IgD-negative memory B cell (primary cell): Measurements from ENCODE around the gene CPNE4. TPM values are rescaled to one million over a fixed set of nuclear protein-coding genes. Genes with fewer than 3 reads are reported as not detected.

Experiments
- H3K27ac Mint-ChIP-seq, 3 donors: one replicate each; pipeline ENCODE4 v1.8.0; 2020 to 2022; ENCODE audit warnings: mild to moderate bottlenecking in 3 of 3, mixed read lengths in 3 of 3, moderate library complexity in 1 of 3
- H3K27me3 Mint-ChIP-seq: one replicate; pipeline ENCODE4 v1.8.0; 2021; ENCODE audit warnings: mixed read lengths
- H3K36me3 Mint-ChIP-seq: one replicate; pipeline ENCODE4 v1.8.0; 2020; ENCODE audit warnings: mild to moderate bottlenecking, mixed read lengths
- H3K4me1 Mint-ChIP-seq, 3 donors: one replicate each; pipeline ENCODE4 v1.8.0; 2020 to 2022; ENCODE audit warnings: mixed read lengths in 3 of 3, mild to moderate bottlenecking in 1 of 3
- H3K4me3 Mint-ChIP-seq, 4 donors: one replicate each; pipeline ENCODE4 v1.8.0; 2020 to 2022; ENCODE audit warnings: mild to moderate bottlenecking in 4 of 4, mixed read lengths in 4 of 4, moderate library complexity in 3 of 4
- H3K9me3 Mint-ChIP-seq, 3 donors: one replicate each; pipeline ENCODE4 v1.8.0; 2020 to 2021; ENCODE audit warnings: mixed read lengths in 3 of 3, mild to moderate bottlenecking in 1 of 3
- polyA plus RNA-seq: library from polyadenylated mRNA; unstranded; fragments of 300-500 nt; fragmentation: Illumina TruSeq; gene quantifications from one replicate; pipeline ENCODE4 v1.2.3, GENCODE V29; 2021

CPNE4 gene
- polyA plus RNA-seq, 1 donor from 2014 or later = not detected

- Mint-ChIP-seq H3K27me3 (peaks cover 54% of the 10 kb centered on the region), H3K4me3 (peak overlapping the region in 1 of 4 donors; percentile 78), H3K36me3 (peaks cover 1% of the 10 kb centered on the region), H3K9me3 (no peaks in the 10 kb centered on the region), H3K4me1 (peaks cover 0 to 9% (median 0%) of the 10 kb centered on the region in 3 donors), H3K27ac (no peak overlapping the region)
These were observed 723 bp downstream of the CPNE4 start for GRCh38 chr3:132034097-132034485.

GRCh38 chr3:132033471-132033870 lies 1.3 kb downstream of the CPNE4 start:
- Mint-ChIP-seq H3K9me3 (no peaks in the 10 kb centered on the region), H3K27ac (no peak overlapping the region), H3K4me1 (peaks cover 0 to 9% (median 0%) of the 10 kb centered on the region in 3 donors), H3K27me3 (peaks cover 56% of the 10 kb centered on the region), H3K36me3 (peaks cover 1% of the 10 kb centered on the region), H3K4me3 (no peak overlapping the region)

GRCh38 chr3:132032959-132033358 lies 1.9 kb downstream of the CPNE4 start:
- H3K4me3 Mint-ChIP-seq = peak overlapping the region in 1 of 4 donors; percentile 17
- H3K27ac Mint-ChIP-seq = no peak overlapping the region
- H3K4me1 Mint-ChIP-seq = peaks cover 0 to 9% (median 0%) of the 10 kb centered on the region in 3 donors
- no peaks in the 10 kb centered on the region for H3K9me3 Mint-ChIP-seq
- peaks cover 1% of the 10 kb centered on the region for H3K36me3 Mint-ChIP-seq
- peaks cover 56% of the 10 kb centered on the region for H3K27me3 Mint-ChIP-seq

- no peak overlapping the region for H3K27ac Mint-ChIP-seq
- peaks cover 0 to 5% (median 0%) of the 10 kb centered on the region in 3 donors for H3K4me1 Mint-ChIP-seq
- H3K27me3 Mint-ChIP-seq = peaks cover 41% of the 10 kb centered on the region
- H3K9me3 Mint-ChIP-seq = no peaks in the 10 kb centered on the region
- H3K4me3 Mint-ChIP-seq = no peak overlapping the region
- no peaks in the 10 kb centered on the region for H3K36me3 Mint-ChIP-seq
These were observed 5.5 kb downstream of the CPNE4 start for GRCh38 chr3:132029182-132029902.

GRCh38 chr3:132022914-132023313 lies 11.9 kb downstream of the CPNE4 start:
- Mint-ChIP-seq H3K27ac (no peak overlapping the region), H3K27me3 (peaks cover 3% of the 10 kb centered on the region), H3K9me3 (no peaks in the 10 kb centered on the region), H3K36me3 (no peaks in the 10 kb centered on the region), H3K4me3 (no peak overlapping the region), H3K4me1 (no peaks in the 10 kb centered on the region)

- H3K4me3 Mint-ChIP-seq = no peak overlapping the region
- peaks cover 3% of the 10 kb centered on the region for H3K27me3 Mint-ChIP-seq
- H3K9me3 Mint-ChIP-seq = no peaks in the 10 kb centered on the region
- no peak overlapping the region for H3K27ac Mint-ChIP-seq
- H3K4me1 Mint-ChIP-seq = peaks cover 0 to 1% (median 0%) of the 10 kb centered on the region in 3 donors
- H3K36me3 Mint-ChIP-seq = no peaks in the 10 kb centered on the region
These were observed 14.8 kb downstream of the CPNE4 start for GRCh38 chr3:132020058-132020457.

GRCh38 chr3:132017137-132017536 lies 17.7 kb downstream of the CPNE4 start:
- Mint-ChIP-seq H3K27ac (no peak overlapping the region), H3K27me3 (peaks cover 7% of the 10 kb centered on the region), H3K9me3 (no peaks in the 10 kb centered on the region), H3K36me3 (no peaks in the 10 kb centered on the region), H3K4me1 (peaks cover 0 to 1% (median 0%) of the 10 kb centered on the region in 3 donors), H3K4me3 (peak overlapping the region in 1 of 4 donors; percentile 0)

- Mint-ChIP-seq H3K27ac (no peak overlapping the region), H3K9me3 (no peaks in the 10 kb centered on the region), H3K27me3 (peaks cover 7% of the 10 kb centered on the region), H3K4me3 (no peak overlapping the region), H3K36me3 (no peaks in the 10 kb centered on the region), H3K4me1 (peaks cover 0 to 1% (median 0%) of the 10 kb centered on the region in 3 donors)
These were observed 18.5 kb downstream of the CPNE4 start for GRCh38 chr3:132016061-132017041.

- no peak overlapping the region for H3K4me3 Mint-ChIP-seq
- no peaks in the 10 kb centered on the region for H3K36me3 Mint-ChIP-seq
- no peak overlapping the region for H3K27ac Mint-ChIP-seq
- H3K4me1 Mint-ChIP-seq = peaks cover 0 to 1% (median 0%) of the 10 kb centered on the region in 3 donors
- H3K27me3 Mint-ChIP-seq = peaks cover 5% of the 10 kb centered on the region
- no peaks in the 10 kb centered on the region for H3K9me3 Mint-ChIP-seq
These were observed 20.7 kb downstream of the CPNE4 start for GRCh38 chr3:132014105-132014504.

GRCh38 chr3:132009241-132009640 lies 25.6 kb downstream of the CPNE4 start:
- no peaks in the 10 kb centered on the region for H3K4me1 Mint-ChIP-seq
- H3K9me3 Mint-ChIP-seq = no peaks in the 10 kb centered on the region
- no peak overlapping the region for H3K4me3 Mint-ChIP-seq
- peaks cover 5% of the 10 kb centered on the region for H3K27me3 Mint-ChIP-seq
- H3K27ac Mint-ChIP-seq = no peak overlapping the region
- no peaks in the 10 kb centered on the region for H3K36me3 Mint-ChIP-seq

GRCh38 chr3:132008837-132009236 lies 26.0 kb downstream of the CPNE4 start:
- H3K36me3 Mint-ChIP-seq = no peaks in the 10 kb centered on the region
- H3K9me3 Mint-ChIP-seq = no peaks in the 10 kb centered on the region
- no peak overlapping the region for H3K27ac Mint-ChIP-seq
- H3K27me3 Mint-ChIP-seq = peaks cover 5% of the 10 kb centered on the region
- H3K4me1 Mint-ChIP-seq = no peaks in the 10 kb centered on the region
- no peak overlapping the region for H3K4me3 Mint-ChIP-seq

GRCh38 chr3:132007617-132008016 lies 27.2 kb downstream of the CPNE4 start:
- H3K27ac Mint-ChIP-seq = no peak overlapping the region
- peaks cover 3% of the 10 kb centered on the region for H3K27me3 Mint-ChIP-seq
- no peaks in the 10 kb centered on the region for H3K36me3 Mint-ChIP-seq
- no peaks in the 10 kb centered on the region for H3K9me3 Mint-ChIP-seq
- H3K4me3 Mint-ChIP-seq = no peak overlapping the region
- H3K4me1 Mint-ChIP-seq = no peaks in the 10 kb centered on the region

- Mint-ChIP-seq H3K27me3 (no peaks in the 10 kb centered on the region), H3K4me1 (no peaks in the 10 kb centered on the region), H3K9me3 (no peaks in the 10 kb centered on the region), H3K27ac (no peak overlapping the region), H3K4me3 (no peak overlapping the region), H3K36me3 (no peaks in the 10 kb centered on the region)
These were observed 28.1 kb downstream of the CPNE4 start for GRCh38 chr3:132006605-132007204.

- Mint-ChIP-seq H3K4me1 (no peaks in the 10 kb centered on the region), H3K4me3 (no peak overlapping the region), H3K27ac (no peak overlapping the region), H3K9me3 (no peaks in the 10 kb centered on the region), H3K36me3 (no peaks in the 10 kb centered on the region), H3K27me3 (peaks cover 2% of the 10 kb centered on the region)
These were observed 30.2 kb downstream of the CPNE4 start for GRCh38 chr3:132004571-132004970.

GRCh38 chr3:132003685-132004084 lies 31.1 kb downstream of the CPNE4 start:
- no peak overlapping the region for H3K27ac Mint-ChIP-seq
- no peaks in the 10 kb centered on the region for H3K4me1 Mint-ChIP-seq
- no peaks in the 10 kb centered on the region for H3K36me3 Mint-ChIP-seq
- H3K9me3 Mint-ChIP-seq = no peaks in the 10 kb centered on the region
- H3K4me3 Mint-ChIP-seq = no peak overlapping the region
- peaks cover 2% of the 10 kb centered on the region for H3K27me3 Mint-ChIP-seq
